ENCODE results near the gene ZNF74. TPM values are rescaled to one million over a fixed set of nuclear protein-coding genes. Genes with fewer than 3 reads are reported as not detected.

ZNF74 gene
- total and polyA plus RNA-seq, 2 donors (not counting 1 experiment from before 2014, with no cell fraction given), result 11.6 TPM

DNA sequence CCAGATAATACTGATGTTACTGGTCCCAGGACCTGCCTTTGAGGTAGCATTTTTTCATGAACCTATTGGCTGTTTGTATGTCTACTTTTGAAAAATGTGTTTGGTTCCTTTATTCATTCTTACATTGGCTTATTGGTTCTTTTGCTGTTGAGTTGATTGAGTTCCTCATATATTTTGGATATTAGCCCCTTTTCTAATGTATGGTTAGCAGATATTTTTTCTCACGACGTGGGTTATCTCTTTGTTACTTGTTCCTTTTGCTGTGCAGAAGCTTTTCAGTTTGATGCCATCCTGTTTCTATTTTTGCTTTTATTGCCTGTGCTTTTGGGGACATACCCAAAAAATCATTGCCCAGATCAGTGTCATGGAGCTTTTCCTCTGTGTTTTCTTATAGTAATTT, 9.8 kb upstream of the ZNF74 start:
- peaks cover 32% of the 10 kb centered on the region for H3K27me3 Mint-ChIP-seq
- TF ChIP-seq, protein P1, sequence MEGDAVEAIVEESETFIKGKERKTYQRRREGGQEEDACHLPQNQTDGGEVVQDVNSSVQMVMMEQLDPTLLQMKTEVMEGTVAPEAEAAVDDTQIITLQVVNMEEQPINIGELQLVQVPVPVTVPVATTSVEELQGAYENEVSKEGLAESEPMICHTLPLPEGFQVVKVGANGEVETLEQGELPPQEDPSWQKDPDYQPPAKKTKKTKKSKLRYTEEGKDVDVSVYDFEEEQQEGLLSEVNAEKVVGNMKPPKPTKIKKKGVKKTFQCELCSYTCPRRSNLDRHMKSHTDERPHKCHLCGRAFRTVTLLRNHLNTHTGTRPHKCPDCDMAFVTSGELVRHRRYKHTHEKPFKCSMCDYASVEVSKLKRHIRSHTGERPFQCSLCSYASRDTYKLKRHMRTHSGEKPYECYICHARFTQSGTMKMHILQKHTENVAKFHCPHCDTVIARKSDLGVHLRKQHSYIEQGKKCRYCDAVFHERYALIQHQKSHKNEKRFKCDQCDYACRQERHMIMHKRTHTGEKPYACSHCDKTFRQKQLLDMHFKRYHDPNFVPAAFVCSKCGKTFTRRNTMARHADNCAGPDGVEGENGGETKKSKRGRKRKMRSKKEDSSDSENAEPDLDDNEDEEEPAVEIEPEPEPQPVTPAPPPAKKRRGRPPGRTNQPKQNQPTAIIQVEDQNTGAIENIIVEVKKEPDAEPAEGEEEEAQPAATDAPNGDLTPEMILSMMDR (IDR thresholded peaks at IDR 0.05), result no peak
- TF ChIP-seq EZH2 (IDR thresholded peaks at IDR 0.05; ENCODE audit: borderline replicate concordance, insufficient read depth, low read depth, low read length, poor library complexity, severe bottlenecking), result no peak
- H3K9me3 ChIP-seq (ENCODE audit: control extremely low read depth in 1 of 3, control insufficient read depth in 2 of 3, insufficient read depth in 1 of 3, low read length in 2 of 3), result peaks cover 0 to 3% (median 0%) of the 10 kb centered on the region in 3 donors
- no peaks in the 10 kb centered on the region for H4K20me1 ChIP-seq (ENCODE audit: control insufficient read depth, insufficient read depth, low read length, poor library complexity, severe bottlenecking)
- no peak overlapping the region for H3K4me2 ChIP-seq (replicated peaks; ENCODE audit: low read depth, low read length, poor library complexity, severe bottlenecking)
- ATAC-seq (ENCODE audit: low read depth), result no peak
- H3K4me1 Mint-ChIP-seq, result no peaks in the 10 kb centered on the region
- no peaks in the 10 kb centered on the region for H3K4me1 ChIP-seq (ENCODE audit: control insufficient read depth in 2 of 2, insufficient read depth in 2 of 2, low read length in 2 of 2)
- H3K9me3 Mint-ChIP-seq (ENCODE audit: insufficient read depth), result no peaks in the 10 kb centered on the region
- no peaks in the 10 kb centered on the region for H3K79me2 ChIP-seq (ENCODE audit: control insufficient read depth, insufficient read depth, low read length)
- no peaks in the 10 kb centered on the region for H3K36me3 ChIP-seq (replicated peaks in 1 of 2; ENCODE audit: control extremely low read depth in 1 of 2, control insufficient read depth in 1 of 2, extremely low read depth in 1 of 2, insufficient read depth in 2 of 2, low read length in 1 of 2)
- peaks cover 0 to 4% (median 3%) of the 10 kb centered on the region in 4 experiments for H3K27me3 ChIP-seq (replicated peaks in 1 of 4; ENCODE audit: control extremely low read depth in 1 of 4, control insufficient read depth in 3 of 4, insufficient read depth in 4 of 4, low read length in 3 of 4)
- ChIA-PET POLR2A (no interaction called here), CTCF (interaction anchor here (0.9 kb wide), 1 partner anchor 18 kb away, joined by 3 read pairs; no protein-coding TSS in a partner anchor)
- WGBS (ENCODE audit: insufficient coverage), result 92% methylated on average over 2 of the region's 2 CpGs
- intact Hi-C loops (cut with micrococcal nuclease), result no loop called here
- no peak overlapping the region for H3K4me3 ChIP-seq (ENCODE audit: control extremely low read depth in 1 of 5, extremely low read depth in 1 of 5, insufficient read depth in 1 of 5, low read depth in 2 of 5, low read length in 4 of 5)
- H3K27ac Mint-ChIP-seq, result no peak overlapping the region
- no peak overlapping the region for H3K4me3 Mint-ChIP-seq
- H3K27ac ChIP-seq (ENCODE audit: low read length in 2 of 2), result no peak overlapping the region
- DNase-seq, result no peak
- no peak overlapping the region for H3K9ac ChIP-seq (ENCODE audit: low read length)
- no peak overlapping the region for H2AFZ ChIP-seq (ENCODE audit: insufficient read depth, low read depth, low read length, poor library complexity, severe bottlenecking)

DNA sequence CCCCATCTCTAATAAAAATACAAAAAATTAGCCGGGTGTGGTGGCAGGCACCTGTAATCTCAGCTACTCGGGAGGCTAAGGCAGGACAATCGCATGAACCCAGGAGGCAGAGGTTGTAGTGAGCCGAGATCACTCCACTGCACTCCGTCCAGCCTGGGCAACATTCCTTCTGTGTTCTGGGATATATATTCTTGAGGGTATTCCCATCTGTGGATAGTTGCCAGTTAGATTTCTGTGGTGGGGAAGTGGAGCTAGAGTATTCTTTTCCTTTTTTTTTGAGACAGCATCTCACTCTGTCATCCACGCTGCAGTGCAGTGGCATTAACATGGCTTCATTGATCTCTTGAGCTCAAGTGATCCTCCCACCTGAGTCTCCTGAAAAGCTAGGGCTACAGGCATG, 9.1 kb upstream of the ZNF74 start:
- Mint-ChIP-seq H3K27ac (no peak overlapping the region), H3K4me1 (no peaks in the 10 kb centered on the region), H3K27me3 (peaks cover 32% of the 10 kb centered on the region), H3K4me3 (no peak overlapping the region), H3K9me3 (ENCODE audit: insufficient read depth) (no peaks in the 10 kb centered on the region)
- H3K36me3 ChIP-seq (replicated peaks in 1 of 2; ENCODE audit: control extremely low read depth in 1 of 2, control insufficient read depth in 1 of 2, extremely low read depth in 1 of 2, insufficient read depth in 2 of 2, low read length in 1 of 2), result no peaks in the 10 kb centered on the region
- intact Hi-C loops (cut with micrococcal nuclease), result no loop called here
- DNase-seq, result no peak
- no peaks in the 10 kb centered on the region for H3K4me1 ChIP-seq (ENCODE audit: control insufficient read depth in 2 of 2, insufficient read depth in 2 of 2, low read length in 2 of 2)
- H3K4me3 ChIP-seq (ENCODE audit: control extremely low read depth in 1 of 5, extremely low read depth in 1 of 5, insufficient read depth in 1 of 5, low read depth in 2 of 5, low read length in 4 of 5), result no peak overlapping the region
- H3K9me3 ChIP-seq (ENCODE audit: control extremely low read depth in 1 of 3, control insufficient read depth in 2 of 3, insufficient read depth in 1 of 3, low read length in 2 of 3), result peaks cover 0 to 6% (median 0%) of the 10 kb centered on the region in 3 donors
- no peak overlapping the region for H3K27ac ChIP-seq (ENCODE audit: low read length in 2 of 2)
- no peak for ATAC-seq (ENCODE audit: low read depth)
- no peaks in the 10 kb centered on the region for H4K20me1 ChIP-seq (ENCODE audit: control insufficient read depth, insufficient read depth, low read length, poor library complexity, severe bottlenecking)
- peaks cover 0 to 4% (median 3%) of the 10 kb centered on the region in 4 experiments for H3K27me3 ChIP-seq (replicated peaks in 1 of 4; ENCODE audit: control extremely low read depth in 1 of 4, control insufficient read depth in 3 of 4, insufficient read depth in 4 of 4, low read length in 3 of 4)
- H3K4me2 ChIP-seq (replicated peaks; ENCODE audit: low read depth, low read length, poor library complexity, severe bottlenecking), result no peak overlapping the region
- CTCF ChIA-PET, result interaction anchor here (0.6 kb wide), 1 partner anchor 56 kb away, joined by 3 read pairs; no protein-coding TSS in a partner anchor
- no peak overlapping the region for H2AFZ ChIP-seq (ENCODE audit: insufficient read depth, low read depth, low read length, poor library complexity, severe bottlenecking)
- H3K79me2 ChIP-seq (ENCODE audit: control insufficient read depth, insufficient read depth, low read length), result no peaks in the 10 kb centered on the region
- POLR2A ChIA-PET, result no interaction called here
- TF ChIP-seq, protein P1 (IDR thresholded peaks at IDR 0.05), result no peak
- TF ChIP-seq EZH2 (IDR thresholded peaks at IDR 0.05; ENCODE audit: borderline replicate concordance, insufficient read depth, low read depth, low read length, poor library complexity, severe bottlenecking), result no peak
- 100% methylated on average over 6 of the region's 6 CpGs for WGBS (ENCODE audit: insufficient coverage)
- H3K9ac ChIP-seq (ENCODE audit: low read length), result no peak overlapping the region

All from B cell (primary cell).